ENCODE results near the gene C1RL. TPM values are rescaled to one million over a fixed set of nuclear protein-coding genes. Genes with fewer than 3 reads are reported as not detected.
A peak's percentile ranks its signal among the peaks of the same experiment; 100 is the strongest.

C1RL gene
- total and polyA plus RNA-seq, 8 donors: 55.4 to 72.7 (median 63.8) TPM

DNA sequence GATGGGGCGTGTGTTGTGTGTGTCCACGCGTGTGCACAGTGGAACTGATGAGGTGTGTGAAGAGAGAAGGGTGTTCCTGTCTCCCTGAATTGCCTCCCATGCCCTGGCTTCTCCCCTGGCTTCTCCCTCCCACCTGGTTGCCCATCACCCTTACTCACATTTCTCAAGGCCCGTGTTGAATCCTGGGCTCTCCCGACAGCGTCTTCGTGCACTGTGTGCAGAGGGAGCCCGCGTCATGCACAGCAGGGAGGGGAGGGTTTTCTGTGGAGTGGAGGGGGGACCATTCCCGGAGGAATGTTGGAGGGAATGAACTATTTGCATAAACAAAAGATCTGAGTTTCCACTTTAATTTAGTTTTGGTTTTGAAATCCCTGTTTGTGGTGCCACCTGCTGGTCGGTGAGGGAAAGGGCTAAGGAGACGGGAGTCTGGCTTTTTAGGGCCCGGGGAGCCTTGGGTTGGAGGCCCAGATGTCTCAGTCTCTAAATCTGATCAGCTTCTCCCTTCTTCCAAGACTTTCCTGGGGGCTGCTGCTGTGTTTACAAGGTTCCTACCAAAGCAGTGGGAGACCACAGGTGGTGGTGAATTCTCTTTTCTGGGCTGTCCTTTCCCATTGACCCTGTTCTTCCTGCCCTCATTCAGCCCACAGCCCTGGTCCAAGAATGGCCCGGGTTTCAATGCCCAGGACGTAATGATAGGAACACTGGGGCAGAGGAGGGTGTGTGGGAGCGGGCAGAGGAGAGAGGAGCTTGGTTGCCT, 16.6 kb downstream of the C1RL start, which contains the start of gene C1R:
Gene C1R, minus strand, starts transcription at position 217 of the 757 bp plus-strand sequence. Its CDS starts 57 bp downstream, at position 160.
- Histone ChIP-seq H3K9me3 (no peaks in the 10 kb centered on the region), H3K27ac (peak within 1 kb of the TSS; percentile 47 to 77), H3K36me3 (peaks cover 0 to 34% of the 10 kb centered on the region in 2 donors), H3K27me3 (no peaks in the 10 kb centered on the region), H3K4me3 (peak within 1 kb of the TSS; percentile 28 to 50), H3K4me1 (peaks cover 0 to 20% of the 10 kb centered on the region in 2 donors)
- ATAC-seq (peak; percentile 79), DNase-seq (peak; percentile 77 to 89 (median 84))
- intact Hi-C loops (cut with DNase I): loop anchor here in 1 of 2 donors (10.0 kb wide), 1 partner anchor 168 kb away; the partner anchor contains the start of gene ATN1
- TF ChIP-seq, protein P1, sequence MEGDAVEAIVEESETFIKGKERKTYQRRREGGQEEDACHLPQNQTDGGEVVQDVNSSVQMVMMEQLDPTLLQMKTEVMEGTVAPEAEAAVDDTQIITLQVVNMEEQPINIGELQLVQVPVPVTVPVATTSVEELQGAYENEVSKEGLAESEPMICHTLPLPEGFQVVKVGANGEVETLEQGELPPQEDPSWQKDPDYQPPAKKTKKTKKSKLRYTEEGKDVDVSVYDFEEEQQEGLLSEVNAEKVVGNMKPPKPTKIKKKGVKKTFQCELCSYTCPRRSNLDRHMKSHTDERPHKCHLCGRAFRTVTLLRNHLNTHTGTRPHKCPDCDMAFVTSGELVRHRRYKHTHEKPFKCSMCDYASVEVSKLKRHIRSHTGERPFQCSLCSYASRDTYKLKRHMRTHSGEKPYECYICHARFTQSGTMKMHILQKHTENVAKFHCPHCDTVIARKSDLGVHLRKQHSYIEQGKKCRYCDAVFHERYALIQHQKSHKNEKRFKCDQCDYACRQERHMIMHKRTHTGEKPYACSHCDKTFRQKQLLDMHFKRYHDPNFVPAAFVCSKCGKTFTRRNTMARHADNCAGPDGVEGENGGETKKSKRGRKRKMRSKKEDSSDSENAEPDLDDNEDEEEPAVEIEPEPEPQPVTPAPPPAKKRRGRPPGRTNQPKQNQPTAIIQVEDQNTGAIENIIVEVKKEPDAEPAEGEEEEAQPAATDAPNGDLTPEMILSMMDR (IDR thresholded peaks at IDR 0.05): peak; percentile 81 to 92

- intact Hi-C loops (cut with DNase I): loop anchor here in 1 of 2 donors (10.0 kb wide), 1 partner anchor 167 kb away; the partner anchor contains the start of gene ATN1
- no peaks in the 10 kb centered on the region for H3K9me3 ChIP-seq
- TF ChIP-seq, protein P1 (IDR thresholded peaks at IDR 0.05): no peak
- peaks cover 0 to 33% of the 10 kb centered on the region in 2 donors for H3K36me3 ChIP-seq
- H3K27ac ChIP-seq: peak overlapping the region; percentile 47 to 77
- peaks cover 0 to 20% of the 10 kb centered on the region in 2 donors for H3K4me1 ChIP-seq
- DNase-seq: peak in 1 of 4 donors; percentile 41
- peak; percentile 46 for ATAC-seq
- no peaks in the 10 kb centered on the region for H3K27me3 ChIP-seq
- H3K4me3 ChIP-seq: peak overlapping the region; percentile 28 to 50
These were observed 17.3 kb downstream of the C1RL start for GRCh38 chr12:7091660-7092228.

- no peak for ATAC-seq
- intact Hi-C loops (cut with DNase I): loop anchor here in 1 of 2 donors (10.0 kb wide), 1 partner anchor 166 kb away; the partner anchor contains the start of gene ATN1
- TF ChIP-seq, protein P1 (IDR thresholded peaks at IDR 0.05): no peak
- Histone ChIP-seq H3K36me3 (peaks cover 0 to 34% of the 10 kb centered on the region in 2 donors), H3K27ac (peak overlapping the region; percentile 47 to 77), H3K9me3 (no peaks in the 10 kb centered on the region), H3K4me1 (peaks cover 0 to 20% of the 10 kb centered on the region in 2 donors), H3K4me3 (peak overlapping the region; percentile 28 to 50), H3K27me3 (no peaks in the 10 kb centered on the region)
- no peak for DNase-seq
These were observed 17.8 kb downstream of the C1RL start for GRCh38 chr12:7091171-7091570.

GRCh38 chr12:7090222-7090998, 18.6 kb downstream of the C1RL start:
- peaks cover 0 to 15% of the 10 kb centered on the region in 2 donors for H3K4me1 ChIP-seq
- H3K9me3 ChIP-seq: no peaks in the 10 kb centered on the region
- H3K36me3 ChIP-seq: peaks cover 0 to 41% of the 10 kb centered on the region in 2 donors
- DNase-seq (no peak), ATAC-seq (no peak)
- peak overlapping the region; percentile 47 to 77 for H3K27ac ChIP-seq
- TF ChIP-seq, protein P1 (IDR thresholded peaks at IDR 0.05): no peak
- intact Hi-C loops (cut with DNase I): loop anchor here in 1 of 2 donors (10.0 kb wide), 1 partner anchor 166 kb away; the partner anchor contains the start of gene ATN1
- no peaks in the 10 kb centered on the region for H3K27me3 ChIP-seq
- H3K4me3 ChIP-seq: peak overlapping the region; percentile 28 to 50

Measured in left lung (tissue), 10 donors.